ENCODE results near the gene GJB4.

- TF ChIP-seq RAD21 (IDR thresholded peaks at IDR 0.05; ENCODE audit: low read depth): no peak
- no peak for TF ChIP-seq FOXM1 (IDR thresholded peaks at IDR 0.05; ENCODE audit: borderline replicate concordance, low read depth)
- no peak for TF ChIP-seq CEBPB (IDR thresholded peaks at IDR 0.05)
- TF ChIP-seq TAF1 (IDR thresholded peaks at IDR 0.05; ENCODE audit: low read depth): no peak
- no peak for TF ChIP-seq YY1 (IDR thresholded peaks at IDR 0.05; ENCODE audit: low read depth)
- no peak for TF ChIP-seq CREB1 (IDR thresholded peaks at IDR 0.05; ENCODE audit: low read depth)
- TF ChIP-seq EP300 (IDR thresholded peaks at IDR 0.05; ENCODE audit: borderline replicate concordance): no peak
- TF ChIP-seq, protein P1, sequence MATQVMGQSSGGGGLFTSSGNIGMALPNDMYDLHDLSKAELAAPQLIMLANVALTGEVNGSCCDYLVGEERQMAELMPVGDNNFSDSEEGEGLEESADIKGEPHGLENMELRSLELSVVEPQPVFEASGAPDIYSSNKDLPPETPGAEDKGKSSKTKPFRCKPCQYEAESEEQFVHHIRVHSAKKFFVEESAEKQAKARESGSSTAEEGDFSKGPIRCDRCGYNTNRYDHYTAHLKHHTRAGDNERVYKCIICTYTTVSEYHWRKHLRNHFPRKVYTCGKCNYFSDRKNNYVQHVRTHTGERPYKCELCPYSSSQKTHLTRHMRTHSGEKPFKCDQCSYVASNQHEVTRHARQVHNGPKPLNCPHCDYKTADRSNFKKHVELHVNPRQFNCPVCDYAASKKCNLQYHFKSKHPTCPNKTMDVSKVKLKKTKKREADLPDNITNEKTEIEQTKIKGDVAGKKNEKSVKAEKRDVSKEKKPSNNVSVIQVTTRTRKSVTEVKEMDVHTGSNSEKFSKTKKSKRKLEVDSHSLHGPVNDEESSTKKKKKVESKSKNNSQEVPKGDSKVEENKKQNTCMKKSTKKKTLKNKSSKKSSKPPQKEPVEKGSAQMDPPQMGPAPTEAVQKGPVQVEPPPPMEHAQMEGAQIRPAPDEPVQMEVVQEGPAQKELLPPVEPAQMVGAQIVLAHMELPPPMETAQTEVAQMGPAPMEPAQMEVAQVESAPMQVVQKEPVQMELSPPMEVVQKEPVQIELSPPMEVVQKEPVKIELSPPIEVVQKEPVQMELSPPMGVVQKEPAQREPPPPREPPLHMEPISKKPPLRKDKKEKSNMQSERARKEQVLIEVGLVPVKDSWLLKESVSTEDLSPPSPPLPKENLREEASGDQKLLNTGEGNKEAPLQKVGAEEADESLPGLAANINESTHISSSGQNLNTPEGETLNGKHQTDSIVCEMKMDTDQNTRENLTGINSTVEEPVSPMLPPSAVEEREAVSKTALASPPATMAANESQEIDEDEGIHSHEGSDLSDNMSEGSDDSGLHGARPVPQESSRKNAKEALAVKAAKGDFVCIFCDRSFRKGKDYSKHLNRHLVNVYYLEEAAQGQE (IDR thresholded peaks at IDR 0.05; ENCODE audit: low read depth): no peak
- no peak for TF ChIP-seq TEAD4 (IDR thresholded peaks at IDR 0.05)
- no peak for TF ChIP-seq EGR1 (IDR thresholded peaks at IDR 0.05)
- TF ChIP-seq, protein P2, sequence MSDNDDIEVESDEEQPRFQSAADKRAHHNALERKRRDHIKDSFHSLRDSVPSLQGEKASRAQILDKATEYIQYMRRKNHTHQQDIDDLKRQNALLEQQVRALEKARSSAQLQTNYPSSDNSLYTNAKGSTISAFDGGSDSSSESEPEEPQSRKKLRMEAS (IDR thresholded peaks at IDR 0.05): no peak
Observed at GRCh38 chr1:34740161-34740868, 19.2 kb upstream of the GJB4 start.
